Gastrocnemius medialis (tissue), 4 donors: ENCODE data around the gene TUFM. TPM values are rescaled to one million over a fixed set of nuclear protein-coding genes. Genes with fewer than 3 reads are reported as not detected.

Source experiments
- ATAC-seq, 2 donors: fragments of 150-250 bp; one replicate each; pipeline ENCODE4 v1.9.1; 2016
- DNase-seq, 2 donors: peaks; one replicate each; pipeline ENCODE4 v3.0.0-alpha.2; 2019
- H3K27ac ChIP-seq, 4 donors: fragments of 200-600 bp; sonication (generic); 1 replicate in 1 of 4; 2 replicates in 3 of 4; pipeline ENCODE4 v1.5.1; 2016 to 2018; ENCODE audit warnings: mild to moderate bottlenecking in 2 of 4, moderate library complexity in 1 of 4
- H3K27me3 ChIP-seq, 3 donors: fragments of 200-600 bp; sonication (generic) in 2 of 3; 1 replicate in 1 of 3; 2 replicates in 2 of 3; pipeline versions ENCODE4 v1.5.1 to v1.6.0; 2016 to 2019; ENCODE audit warnings: mild to moderate bottlenecking in 1 of 3, moderate library complexity in 1 of 3
- H3K36me3 ChIP-seq, 2 donors: fragments of 200-600 bp; sonication (generic) in 1 of 2; one replicate each; pipeline ENCODE4 v1.5.1; 2017 to 2018
- H3K4me1 ChIP-seq, 2 donors: fragments of 200-600 bp; sonication (generic) in 1 of 2; one replicate each; pipeline ENCODE4 v1.5.1; 2016 to 2017; ENCODE audit warnings: mild to moderate bottlenecking in 2 of 2
- H3K4me3 ChIP-seq, 4 donors: fragments of 200-600 bp; sonication (generic) in 3 of 4; 1 replicate in 1 of 4; 2 replicates in 3 of 4; pipeline ENCODE4 v1.5.1; 2016 to 2019; ENCODE audit warnings: mild to moderate bottlenecking in 2 of 4
- H3K9me3 ChIP-seq, 3 donors: fragments of 200-600 bp; sonication (generic) in 2 of 3; 1 replicate in 1 of 3; 2 replicates in 2 of 3; pipeline ENCODE4 v1.5.1; 2016 to 2019
- CTCF ChIP-seq, 5 experiments: fragments of 450-650 bp in 3 of 5; fragments of 200-600 bp in 2 of 5; sonication (generic) in 2 of 5; IDR thresholded peaks in 4 of 5; conservative IDR thresholded peaks in 1 of 5; 1 replicate in 4 of 5; 2 replicates in 1 of 5; pipeline ENCODE4 v1.5.1; 2016 to 2019; ENCODE audit warnings: antibody characterized with exemption in 5 of 5, mild to moderate bottlenecking in 3 of 5, moderate library complexity in 3 of 5
- POLR2A ChIP-seq, 2 donors: fragments of 450-650 bp; IDR thresholded peaks; one replicate each; pipeline ENCODE4 v1.6.1; 2017; ENCODE audit warnings: antibody characterized with exemption in 2 of 2, mild to moderate bottlenecking in 2 of 2, moderate library complexity in 2 of 2
- in situ Hi-C, 4 donors: fragments of 200-750 bp; cut with MboI; loops; one replicate each; pipeline versions ENCODE4 v1.15.0 to v1.8.0; 2017; ENCODE audit warnings: low sequenced_read_pairs in 4 of 4
- intact Hi-C: fragments of 100-400 bp; cut with DNase I; formaldehyde crosslinking; loops from one replicate; pipeline ENCODE4 v1.15.1; 2023; ENCODE audit warnings: low total_unique reads
- total RNA-seq, 4 donors: library from RNA; depleted of rRNA; stranded (reverse); fragments of >200 nt; gene quantifications; one replicate each; pipeline versions ENCODE4 v1.1.0 to v1.2.3, GENCODE V29; 2016

Gene TUFM
- total RNA-seq, 4 donors from 2014 or later = 140 to 196 (median 167) TPM

GRCh38 chr16:28842696-28843095, 3.5 kb downstream of the TUFM start:
- in situ Hi-C loops = loop anchor here in 1 of 4 donors (25.0 kb wide), 1 partner anchor 305 kb away; the partner anchor contains the start of gene NUPR1
- H3K4me3 ChIP-seq = no peak overlapping the region
- TF ChIP-seq CTCF (IDR thresholded peaks at IDR 0.05 in 4 of 5, conservative IDR thresholded peaks at IDR 0.05 in 1 of 5) (no peak), POLR2A (IDR thresholded peaks at IDR 0.05) (no peak)
- DNase-seq = no peak
- H3K36me3 ChIP-seq = peaks cover 0 to 42% of the 10 kb centered on the region in 2 donors
- no peak for ATAC-seq
- H3K27me3 ChIP-seq = no peaks in the 10 kb centered on the region
- no peak overlapping the region for H3K27ac ChIP-seq
- H3K9me3 ChIP-seq = no peaks in the 10 kb centered on the region
- intact Hi-C loops = no loop called here
- H3K4me1 ChIP-seq = peaks cover 18% of the 10 kb centered on the region in 2 donors

GRCh38 chr16:28839899-28840298, 6.2 kb downstream of the TUFM start:
- ATAC-seq = no peak
- in situ Hi-C loops = loop anchor here in 1 of 4 donors (25.0 kb wide), 1 partner anchor 303 kb away; the partner anchor contains the start of gene NUPR1
- Histone ChIP-seq H3K4me1 (peaks cover 2% of the 10 kb centered on the region in 2 donors), H3K27ac (no peak overlapping the region), H3K9me3 (no peaks in the 10 kb centered on the region), H3K27me3 (no peaks in the 10 kb centered on the region), H3K4me3 (no peak overlapping the region), H3K36me3 (peaks cover 0 to 64% of the 10 kb centered on the region in 2 donors)
- intact Hi-C loops = no loop called here
- no peak for DNase-seq
- TF ChIP-seq CTCF (IDR thresholded peaks at IDR 0.05 in 4 of 5, conservative IDR thresholded peaks at IDR 0.05 in 1 of 5) = no peak
- no peak for TF ChIP-seq POLR2A (IDR thresholded peaks at IDR 0.05)

- Histone ChIP-seq H3K4me1 (no peaks in the 10 kb centered on the region), H3K27ac (no peak overlapping the region), H3K36me3 (peaks cover 0 to 64% of the 10 kb centered on the region in 2 donors), H3K27me3 (no peaks in the 10 kb centered on the region), H3K4me3 (no peak overlapping the region), H3K9me3 (no peaks in the 10 kb centered on the region)
- in situ Hi-C loops (loop anchor here in 1 of 4 donors (25.0 kb wide), 1 partner anchor 302 kb away; the partner anchor contains the start of gene NUPR1), intact Hi-C loops (no loop called here)
- TF ChIP-seq POLR2A (IDR thresholded peaks at IDR 0.05) = no peak
- no peak for TF ChIP-seq CTCF (IDR thresholded peaks at IDR 0.05 in 4 of 5, conservative IDR thresholded peaks at IDR 0.05 in 1 of 5)
- no peak for DNase-seq
- ATAC-seq = no peak
These were observed 7.0 kb downstream of the TUFM start for GRCh38 chr16:28839004-28839639.

- ATAC-seq (no peak), DNase-seq (no peak)
- no peak for TF ChIP-seq POLR2A (IDR thresholded peaks at IDR 0.05)
- no peak for TF ChIP-seq CTCF (IDR thresholded peaks at IDR 0.05 in 4 of 5, conservative IDR thresholded peaks at IDR 0.05 in 1 of 5)
- in situ Hi-C loops (loop anchor here in 1 of 4 donors (25.0 kb wide), 1 partner anchor 301 kb away; the partner anchor contains the start of gene NUPR1), intact Hi-C loops (no loop called here)
- Histone ChIP-seq H3K27me3 (no peaks in the 10 kb centered on the region), H3K36me3 (peaks cover 0 to 64% of the 10 kb centered on the region in 2 donors), H3K4me3 (no peak overlapping the region), H3K27ac (no peak overlapping the region), H3K9me3 (no peaks in the 10 kb centered on the region), H3K4me1 (no peaks in the 10 kb centered on the region)
These were observed 7.6 kb downstream of the TUFM start for GRCh38 chr16:28838558-28838918.
